Astrocyte of the hippocampus (primary cell): ENCODE measurements around the gene COPS9.

Source experiments
- DNase-seq: peaks from one replicate; pipeline ENCODE4 v3.0.0; 2011; ENCODE audit warnings: low read depth, low spot score

COPS9 gene

GRCh38 chr2:240112914-240113690, 23.0 kb downstream of the COPS9 start:
- no peak for DNase-seq

DNA sequence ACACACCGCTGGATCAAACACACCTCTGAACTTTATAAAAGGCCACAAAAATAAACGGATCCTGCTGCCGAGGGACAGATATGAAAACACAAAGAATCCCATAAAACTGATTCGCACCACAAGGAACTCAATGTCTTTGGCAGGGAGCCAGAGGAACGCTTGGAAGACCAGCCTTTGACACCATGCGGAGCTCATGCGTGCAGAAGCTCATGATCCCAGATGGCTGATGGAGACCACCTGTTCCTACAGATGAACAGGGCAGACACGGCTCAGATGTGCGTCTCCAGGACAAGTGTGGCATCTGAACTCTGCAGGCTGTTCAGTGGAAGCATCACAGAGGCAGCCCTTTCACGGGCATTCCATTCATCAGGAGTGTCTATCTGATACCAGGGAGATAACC, 24.9 kb downstream of the COPS9 start:
- no peak for DNase-seq

DNA sequence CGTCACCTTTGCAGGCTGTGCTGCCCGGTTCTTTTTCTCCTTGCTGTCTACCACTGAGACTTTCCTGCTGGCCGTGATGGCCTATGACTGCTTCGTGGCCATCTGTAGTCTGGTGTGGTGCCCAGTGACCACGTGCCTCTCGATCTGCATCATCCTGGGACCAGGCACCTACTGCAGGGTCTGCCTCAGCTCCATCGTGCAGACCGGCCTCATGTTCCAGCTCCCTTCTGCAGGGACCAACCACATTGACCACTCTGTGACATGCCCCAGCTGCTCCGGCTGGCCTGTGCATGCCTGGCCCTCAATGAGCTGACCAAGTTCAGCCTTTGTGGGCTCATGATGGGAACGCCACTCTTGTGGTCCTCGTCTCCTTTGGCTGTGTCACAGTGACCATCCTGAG, 26.7 kb downstream of the COPS9 start:
- DNase-seq: no peak

GRCh38 chr2:240107477-240107796, 28.7 kb downstream of the COPS9 start:
- DNase-seq: no peak

GRCh38 chr2:240106765-240107476, 29.2 kb downstream of the COPS9 start:
- DNase-seq: no peak

- no peak for DNase-seq
These were observed 30.1 kb downstream of the COPS9 start for GRCh38 chr2:240105982-240106381.

- no peak for DNase-seq
These were observed 33.0 kb downstream of the COPS9 start for GRCh38 chr2:240103136-240103535.

GRCh38 chr2:240098349-240098748, 37.8 kb downstream of the COPS9 start:
- DNase-seq: no peak

GRCh38 chr2:240095556-240096523, 40.3 kb downstream of the COPS9 start:
- DNase-seq: peak; percentile 5

GRCh38 chr2:240089306-240089705, 46.8 kb downstream of the COPS9 start:
- no peak for DNase-seq

- DNase-seq: no peak
These were observed 49.5 kb downstream of the COPS9 start for GRCh38 chr2:240086563-240086962.
